HG03457 (cell line): ENCODE data around the gene ABHD16B.

Source experiments
- ATAC-seq: cut with Tn5 transposase; IDR thresholded peaks from one replicate; pipeline ENCODE4 v1.9.1; 2021; ENCODE audit warnings: moderate number of reproducible peaks; ENCODE audit not compliant: unreplicated experiment

Gene ABHD16B

DNA sequence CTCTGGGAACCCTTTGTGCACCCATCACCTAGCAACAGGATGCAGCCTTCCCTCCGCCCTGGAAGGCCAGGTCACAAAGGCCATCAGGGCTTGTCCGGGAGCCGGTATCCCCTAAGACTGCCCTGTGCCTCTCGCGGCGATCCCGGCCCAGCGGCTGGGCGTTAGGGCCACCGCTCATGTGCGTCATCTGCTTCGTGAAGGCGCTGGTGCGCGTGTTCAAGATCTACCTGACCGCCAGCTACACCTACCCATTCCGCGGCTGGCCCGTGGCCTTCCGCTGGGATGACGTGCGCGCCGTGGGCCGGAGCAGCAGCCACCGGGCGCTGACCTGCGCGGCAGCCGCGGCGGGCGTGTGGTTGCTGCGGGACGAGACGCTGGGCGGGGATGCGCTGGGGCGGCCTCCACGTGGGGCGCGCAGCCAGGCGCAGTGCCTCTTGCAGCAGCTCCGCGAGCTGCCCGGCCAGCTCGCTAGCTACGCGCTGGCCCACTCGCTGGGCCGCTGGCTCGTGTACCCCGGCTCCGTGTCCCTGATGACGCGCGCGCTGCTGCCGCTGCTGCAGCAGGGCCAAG lies at the start of gene ABHD16B:
ABHD16B (plus strand) TSS at position 134 of the 570 bp plus-strand sequence; CDS start at position 177, 43 bp downstream.
- no peak for ATAC-seq

- no peak for ATAC-seq
These were observed 46.2 kb upstream of the ABHD16B start for GRCh38 chr20:63814891-63815614.

DNA sequence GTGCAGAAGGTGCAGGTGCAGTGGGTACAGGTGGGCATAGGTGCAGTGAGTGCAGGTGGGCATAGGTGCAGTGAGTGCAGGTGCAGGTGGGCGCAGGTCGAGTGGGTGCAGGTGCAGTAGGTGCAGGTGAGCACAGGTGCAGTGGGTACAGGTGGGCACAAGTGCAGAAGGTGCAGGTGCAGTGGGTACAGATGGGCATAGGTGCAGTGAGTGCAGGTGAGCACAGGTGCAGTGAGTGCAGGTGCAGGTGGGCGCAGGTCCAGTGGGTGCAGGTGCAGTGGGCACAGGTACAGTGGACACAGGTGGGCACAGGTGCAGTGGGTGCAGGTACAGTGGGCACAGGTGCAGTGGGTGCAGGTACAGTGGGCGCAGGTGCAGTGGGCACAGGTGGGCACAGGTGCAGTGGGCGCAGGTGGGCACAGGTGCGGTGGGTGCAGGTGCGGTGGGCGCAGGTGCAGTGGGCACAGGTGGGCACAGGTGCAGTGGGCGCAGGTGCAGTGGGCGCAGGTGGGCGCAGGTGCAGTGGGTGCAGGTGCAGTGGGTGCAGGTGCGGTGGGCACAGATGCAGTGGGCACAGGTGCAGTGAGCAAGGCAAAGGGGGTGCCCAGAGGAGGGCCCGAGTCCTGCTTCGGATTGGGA lies 45.6 kb upstream of the ABHD16B start:
- ATAC-seq, result no peak

- no peak for ATAC-seq
These were observed 41.9 kb upstream of the ABHD16B start for GRCh38 chr20:63819224-63819921.

DNA sequence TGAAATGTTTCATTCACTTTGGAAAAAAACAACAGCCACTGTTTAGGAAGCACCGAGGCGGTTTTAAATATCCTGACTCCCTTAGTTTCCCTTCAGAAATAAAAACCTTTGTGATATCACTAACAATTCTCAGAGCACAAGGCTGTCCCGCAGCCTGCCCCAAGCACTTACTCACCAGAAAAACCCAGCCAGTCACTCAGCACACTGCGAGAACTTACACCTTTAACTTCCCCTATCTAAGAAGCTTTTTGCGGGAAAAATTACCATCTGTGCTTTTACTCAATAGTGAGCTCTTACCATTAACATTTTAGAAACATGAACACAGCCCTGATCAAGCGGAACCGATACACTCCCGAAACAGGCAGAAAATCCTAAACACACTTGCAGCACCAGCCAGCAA lies 39.5 kb upstream of the ABHD16B start:
- ATAC-seq, result no peak

GRCh38 chr20:63822276-63822696 lies 39.0 kb upstream of the ABHD16B start:
- ATAC-seq, result no peak

DNA sequence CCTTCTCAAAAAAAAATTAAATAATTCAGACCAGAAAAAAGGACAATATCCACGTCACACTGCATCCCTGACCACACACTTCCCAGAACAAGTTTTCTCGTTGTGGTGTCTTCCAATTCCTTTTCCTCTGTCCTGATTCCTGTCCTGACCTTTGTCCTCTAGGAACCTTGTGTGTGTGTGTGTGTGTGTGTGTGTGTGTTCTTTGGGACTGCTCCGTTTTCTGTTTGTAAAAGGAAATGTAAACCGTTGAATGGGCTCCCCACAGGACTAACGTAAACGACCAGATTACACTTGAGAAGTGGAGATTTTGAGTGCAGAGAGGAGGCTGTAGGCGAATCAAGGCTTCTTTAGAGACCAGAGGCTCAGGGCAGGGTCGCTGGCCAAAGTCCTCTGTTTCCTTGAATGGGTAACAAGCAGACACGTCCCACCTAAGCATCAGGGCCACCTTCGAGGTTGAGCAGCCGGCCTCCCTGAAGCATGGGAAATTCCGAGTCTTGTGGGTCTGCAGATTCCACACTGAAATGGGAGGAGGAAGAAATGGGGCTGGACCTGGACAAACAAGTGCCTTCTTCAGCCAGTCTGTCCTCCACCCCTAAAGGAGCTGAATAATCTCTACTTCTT lies 37.5 kb upstream of the ABHD16B start:
- ATAC-seq, result no peak

DNA sequence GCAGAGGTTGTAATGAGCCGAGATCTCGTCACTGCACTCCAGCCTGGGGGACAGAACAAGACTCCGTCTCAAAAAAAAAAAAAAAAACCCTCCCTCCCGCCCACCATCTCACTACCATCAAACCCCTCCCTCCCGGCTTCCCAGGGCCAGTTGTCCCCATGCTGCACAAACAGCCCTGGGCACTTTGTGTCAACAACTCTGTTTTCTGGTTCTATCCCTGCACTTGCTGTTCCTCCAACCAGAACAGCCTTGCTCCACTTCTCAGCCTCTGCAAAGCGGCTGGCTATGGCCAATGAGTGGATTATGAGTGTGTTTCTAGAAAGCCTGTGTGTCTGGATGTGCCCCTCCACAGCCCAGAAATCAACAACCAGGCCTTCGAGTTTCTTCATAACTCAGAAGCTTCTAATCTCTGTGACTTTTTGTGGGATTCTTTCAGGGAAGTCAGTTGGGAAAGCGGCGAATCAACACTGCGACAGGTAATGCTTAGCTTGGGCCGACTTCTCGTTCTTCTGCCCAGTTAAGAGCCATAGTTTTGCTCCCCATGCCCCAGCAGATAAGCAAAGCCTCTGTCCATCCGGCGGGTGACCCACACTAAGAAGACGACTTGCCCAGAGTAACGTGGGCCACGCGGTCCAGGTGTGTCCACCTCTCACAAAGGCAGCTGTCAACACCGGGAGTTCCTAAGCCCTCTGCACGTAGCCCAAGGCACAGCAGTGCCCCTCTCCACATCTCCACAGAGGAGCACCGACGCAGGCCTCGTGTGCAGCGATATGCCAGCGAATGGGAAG lies 35.8 kb upstream of the ABHD16B start:
- no peak for ATAC-seq

- no peak for ATAC-seq
These were observed 34.5 kb upstream of the ABHD16B start for GRCh38 chr20:63826753-63827152.

GRCh38 chr20:63828124-63828523 lies 33.2 kb upstream of the ABHD16B start:
- ATAC-seq, result no peak

GRCh38 chr20:63828545-63828944 lies 32.8 kb upstream of the ABHD16B start:
- ATAC-seq, result no peak

DNA sequence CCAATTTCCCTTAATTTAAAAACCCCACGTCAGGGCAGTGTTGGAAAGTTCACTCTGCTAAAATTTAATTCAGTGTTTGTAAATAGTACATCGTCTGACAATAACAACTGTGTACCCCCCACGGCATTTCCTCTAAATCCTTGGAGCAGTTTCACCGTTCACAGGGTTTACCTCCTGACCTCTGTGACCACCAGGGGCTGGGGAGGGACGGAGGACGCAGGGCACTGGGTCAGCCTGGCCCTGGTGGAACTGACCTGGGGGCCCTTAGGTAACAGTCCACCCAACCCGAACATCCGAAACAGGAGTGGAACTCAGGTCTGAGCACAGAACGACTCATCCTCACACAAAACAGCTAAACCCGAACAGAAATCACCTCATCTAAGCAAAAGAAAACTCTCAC lies 32.3 kb upstream of the ABHD16B start:
- ATAC-seq, result no peak

GRCh38 chr20:63829603-63829944 lies 31.7 kb upstream of the ABHD16B start:
- no peak for ATAC-seq

DNA sequence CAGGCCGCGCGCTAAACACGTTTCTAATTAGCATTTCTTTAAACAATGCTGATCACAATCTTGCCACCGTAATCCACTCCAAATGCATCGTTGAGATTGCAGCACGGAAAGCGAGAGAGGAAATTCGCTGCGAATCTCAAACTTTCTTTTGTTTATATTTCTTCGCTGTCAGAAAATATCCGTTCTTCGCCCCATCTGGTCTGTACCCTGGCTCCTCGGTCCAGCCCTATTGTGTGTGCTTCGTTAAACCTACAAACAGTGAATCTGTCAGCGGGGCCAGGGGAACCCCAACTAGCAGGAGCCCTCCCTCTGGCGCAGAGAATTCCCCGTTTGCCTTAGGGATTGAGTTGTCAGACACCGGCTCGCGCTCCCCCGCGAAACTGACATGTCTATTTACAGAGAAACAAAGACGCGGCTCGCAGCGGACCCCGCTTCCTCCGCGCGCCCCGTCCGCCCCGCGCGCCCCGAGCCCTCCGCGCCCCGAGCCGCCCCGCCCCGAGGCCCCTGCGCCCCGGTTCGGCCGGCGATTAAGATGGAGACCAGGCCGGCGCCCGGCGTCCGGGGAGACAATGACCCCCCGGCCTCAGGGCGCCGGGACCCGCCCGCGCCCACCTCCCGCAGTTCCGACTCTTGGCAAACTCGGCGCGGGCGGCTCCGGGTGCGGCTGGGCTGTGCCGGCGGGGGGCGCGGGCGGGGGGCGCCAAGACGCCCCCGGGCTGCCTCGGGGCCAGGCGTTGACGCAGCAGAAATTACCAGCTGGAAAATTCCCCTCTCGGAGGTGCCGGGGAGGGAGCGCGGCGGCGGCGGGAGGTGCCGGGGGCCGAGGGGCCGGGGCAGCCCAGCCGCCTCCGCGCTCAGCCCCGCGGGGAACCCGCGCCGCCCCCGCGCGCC lies 31.1 kb upstream of the ABHD16B start:
- ATAC-seq, result no peak

GRCh38 chr20:63830841-63831588 lies 30.3 kb upstream of the ABHD16B start, which contains the start of gene ZBTB46:
Gene ZBTB46, minus strand, starts transcription at chr20:63831264. Its CDS starts 40,507 bp downstream, at chr20:63790757.
- no peak for ATAC-seq

- no peak for ATAC-seq
These were observed 29.7 kb upstream of the ABHD16B start for GRCh38 chr20:63831646-63831992.

DNA sequence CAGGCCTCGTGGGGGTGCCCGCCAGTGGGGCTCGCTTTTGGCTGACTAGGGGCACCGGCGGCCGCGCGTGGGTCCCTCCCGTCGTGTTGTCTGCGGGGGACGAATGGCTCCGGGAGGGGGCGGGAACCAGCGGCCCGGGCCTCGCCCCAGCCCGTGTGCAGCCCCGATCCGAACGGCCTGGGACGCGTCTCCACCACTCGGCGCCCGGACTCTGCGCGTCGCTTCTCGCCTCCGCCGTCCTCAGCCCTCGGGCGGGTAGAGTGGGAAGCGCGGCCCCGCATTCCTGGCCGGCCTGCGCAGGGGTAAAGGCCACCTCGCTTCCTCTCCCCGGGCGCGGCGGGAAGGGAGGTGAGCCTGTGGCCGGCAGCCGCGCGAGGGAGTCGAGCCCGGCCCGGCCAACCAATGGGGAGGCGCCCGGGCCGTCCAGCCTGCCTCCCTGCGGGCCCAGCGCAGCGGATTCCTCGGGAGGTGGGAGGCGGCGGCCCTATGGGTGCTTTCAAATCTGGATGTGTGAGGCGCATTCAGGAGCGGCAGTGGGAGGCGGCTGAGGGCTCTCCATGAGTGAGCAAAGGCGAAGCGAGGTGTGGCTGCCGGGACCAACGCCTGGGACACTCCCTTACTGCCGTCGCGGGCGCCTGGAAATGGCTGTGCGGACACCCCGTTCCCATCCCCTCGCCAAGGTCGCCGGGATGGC lies 29.2 kb upstream of the ABHD16B start:
- no peak for ATAC-seq

DNA sequence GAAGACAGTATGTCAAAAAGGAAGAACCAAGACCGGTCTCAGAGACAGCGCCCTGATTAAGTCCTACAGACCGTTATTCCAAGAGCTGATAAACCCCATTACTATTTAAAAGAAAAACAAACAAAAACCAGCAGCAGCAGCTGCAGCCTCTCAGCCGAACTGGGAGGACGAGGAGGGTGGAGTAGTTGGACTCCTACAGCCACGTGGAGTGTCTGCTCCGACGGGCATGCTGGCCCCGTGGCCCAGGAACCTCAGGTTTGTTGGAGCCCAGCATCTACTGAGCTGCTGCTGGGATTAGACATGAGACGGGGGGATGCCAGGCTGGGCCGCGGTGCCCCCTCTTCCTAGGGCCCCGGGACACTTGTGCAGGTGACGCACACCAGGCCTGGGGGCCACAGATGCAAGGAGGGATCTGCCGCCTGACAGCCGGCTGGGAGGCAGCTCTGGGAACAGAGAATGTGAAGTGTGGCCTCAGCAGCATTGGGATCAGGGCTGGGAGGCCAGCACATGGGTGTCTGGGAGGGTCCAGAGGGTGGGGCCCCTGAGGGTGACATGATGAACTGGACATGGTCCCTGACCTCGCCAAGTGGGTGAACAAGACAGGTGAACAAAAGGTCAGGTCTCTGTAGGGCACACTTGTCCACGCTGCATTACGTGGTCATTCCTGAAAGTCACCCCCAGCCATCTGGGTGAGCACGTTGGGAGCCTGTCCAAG lies 27.4 kb upstream of the ABHD16B start:
- no peak for ATAC-seq
